GM12875 (cell line): ENCODE data around the gene KCNJ6.
"Not testable (repeated sequence)": the region's sequence is repeated elsewhere in the genome, so short reads cannot be mapped to it uniquely, and the experiment has no call there.

ENCODE experiments used
- H3K4me3 ChIP-seq: one replicate; pipeline ENCODE4 v1.5.1; 2011; ENCODE audit warnings: low read depth, low read length, control low read depth
- CTCF ChIP-seq: IDR thresholded peaks from 2 replicates; pipeline ENCODE4 v1.5.1; 2011; ENCODE audit warnings: low read depth, mild to moderate bottlenecking, control low read depth, inconsistent platforms, low read length, moderate library complexity, borderline replicate concordance; ENCODE audit not compliant: insufficient read depth

KCNJ6 gene

GRCh38 chr21:37580666-37581065 lies 335.6 kb downstream of the KCNJ6 start:
- H3K4me3 ChIP-seq, result no peak overlapping the region
- TF ChIP-seq CTCF, result no peak

GRCh38 chr21:37579356-37579755 lies 336.9 kb downstream of the KCNJ6 start:
- no peak overlapping the region for H3K4me3 ChIP-seq
- no peak for TF ChIP-seq CTCF

GRCh38 chr21:37578471-37579126 lies 337.7 kb downstream of the KCNJ6 start:
- no peak overlapping the region for H3K4me3 ChIP-seq
- no peak for TF ChIP-seq CTCF

GRCh38 chr21:37576929-37577328 lies 339.3 kb downstream of the KCNJ6 start:
- not testable (repeated sequence) for H3K4me3 ChIP-seq

- H3K4me3 ChIP-seq, result no peak overlapping the region
- no peak for TF ChIP-seq CTCF
These were observed 340.7 kb downstream of the KCNJ6 start for GRCh38 chr21:37575580-37575979.

- TF ChIP-seq CTCF, result no peak
- no peak overlapping the region for H3K4me3 ChIP-seq
These were observed 341.5 kb downstream of the KCNJ6 start for GRCh38 chr21:37574751-37575150.

GRCh38 chr21:37574316-37574715 lies 341.9 kb downstream of the KCNJ6 start:
- TF ChIP-seq CTCF, result no peak
- H3K4me3 ChIP-seq, result no peak overlapping the region

- no peak overlapping the region for H3K4me3 ChIP-seq
- no peak for TF ChIP-seq CTCF
These were observed 344.8 kb downstream of the KCNJ6 start for GRCh38 chr21:37571442-37571841.
